Measurements from ENCODE around the gene ARHGEF4. TPM values are rescaled to one million over a fixed set of nuclear protein-coding genes. Genes with fewer than 3 reads are reported as not detected.

The ARHGEF4 gene
- total RNA-seq, 1 donor from 2014 or later, result 25.5 TPM

DNA sequence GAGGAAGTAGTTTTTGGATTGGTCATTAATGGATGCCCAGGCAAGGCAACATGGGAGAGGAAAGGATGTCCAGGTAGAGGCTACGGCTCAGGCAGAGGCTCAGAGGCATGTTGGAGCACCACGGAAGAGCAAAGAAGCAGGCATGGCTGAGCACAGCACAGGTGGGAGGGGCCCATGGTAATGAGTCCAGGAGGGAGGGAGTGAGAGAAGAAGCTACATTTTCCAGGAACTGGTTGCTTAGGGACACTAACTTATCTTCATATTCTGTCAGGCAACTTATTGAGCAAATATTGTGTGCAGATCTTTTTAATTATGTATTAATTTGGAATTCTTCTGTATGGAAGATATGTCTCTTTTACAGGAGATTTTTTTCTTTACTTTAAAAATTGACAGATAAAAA lies 42.2 kb downstream of the ARHGEF4 start:
- no peak for DNase-seq (ENCODE audit: low spot score in 2 of 2, unreplicated experiment in 2 of 2)
- Mint-ChIP-seq H3K27me3 (ENCODE audit: low read depth) (peaks cover 19% of the 10 kb centered on the region), H3K9me3 (peaks cover 5% of the 10 kb centered on the region), H3K4me3 (no peak overlapping the region), H3K27ac (no peak overlapping the region), H3K36me3 (no peaks in the 10 kb centered on the region), H3K4me1 (no peaks in the 10 kb centered on the region)
- TF ChIP-seq, protein P1, sequence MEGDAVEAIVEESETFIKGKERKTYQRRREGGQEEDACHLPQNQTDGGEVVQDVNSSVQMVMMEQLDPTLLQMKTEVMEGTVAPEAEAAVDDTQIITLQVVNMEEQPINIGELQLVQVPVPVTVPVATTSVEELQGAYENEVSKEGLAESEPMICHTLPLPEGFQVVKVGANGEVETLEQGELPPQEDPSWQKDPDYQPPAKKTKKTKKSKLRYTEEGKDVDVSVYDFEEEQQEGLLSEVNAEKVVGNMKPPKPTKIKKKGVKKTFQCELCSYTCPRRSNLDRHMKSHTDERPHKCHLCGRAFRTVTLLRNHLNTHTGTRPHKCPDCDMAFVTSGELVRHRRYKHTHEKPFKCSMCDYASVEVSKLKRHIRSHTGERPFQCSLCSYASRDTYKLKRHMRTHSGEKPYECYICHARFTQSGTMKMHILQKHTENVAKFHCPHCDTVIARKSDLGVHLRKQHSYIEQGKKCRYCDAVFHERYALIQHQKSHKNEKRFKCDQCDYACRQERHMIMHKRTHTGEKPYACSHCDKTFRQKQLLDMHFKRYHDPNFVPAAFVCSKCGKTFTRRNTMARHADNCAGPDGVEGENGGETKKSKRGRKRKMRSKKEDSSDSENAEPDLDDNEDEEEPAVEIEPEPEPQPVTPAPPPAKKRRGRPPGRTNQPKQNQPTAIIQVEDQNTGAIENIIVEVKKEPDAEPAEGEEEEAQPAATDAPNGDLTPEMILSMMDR (IDR thresholded peaks at IDR 0.05; ENCODE audit: unreplicated experiment), result no peak

DNA sequence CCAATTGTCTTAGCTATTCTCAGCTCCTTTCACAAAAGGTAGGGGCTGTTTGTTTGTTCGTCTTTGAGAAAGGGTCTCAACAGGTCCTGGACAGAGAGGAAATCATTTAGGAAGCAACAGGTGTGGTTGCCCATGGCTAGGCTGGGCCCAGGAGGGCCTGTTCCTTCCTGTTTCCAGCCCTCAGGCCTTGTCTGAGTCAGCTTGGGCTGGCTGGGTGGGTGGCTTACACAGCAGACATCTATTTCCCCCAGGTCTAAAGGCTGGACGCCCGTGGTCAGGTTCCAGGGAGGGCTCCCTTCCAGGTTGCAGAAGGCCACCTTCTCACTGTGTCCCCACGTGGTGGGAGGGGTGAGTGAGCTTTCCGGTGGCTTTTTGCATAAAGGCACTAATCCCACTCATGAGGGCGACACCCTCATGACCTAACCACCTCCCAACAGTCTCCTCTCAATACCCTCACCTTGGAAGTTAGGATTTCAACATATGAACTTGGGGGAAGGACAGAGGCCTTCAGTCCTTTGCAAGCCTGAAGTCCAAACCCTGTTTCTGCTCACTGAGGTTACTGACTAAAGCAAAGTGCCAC lies 45.5 kb downstream of the ARHGEF4 start:
- H3K36me3 Mint-ChIP-seq, result no peaks in the 10 kb centered on the region
- H3K4me3 Mint-ChIP-seq, result no peak overlapping the region
- TF ChIP-seq, protein P1 (IDR thresholded peaks at IDR 0.05; ENCODE audit: unreplicated experiment), result no peak
- H3K9me3 Mint-ChIP-seq, result peaks cover 5% of the 10 kb centered on the region
- no peaks in the 10 kb centered on the region for H3K4me1 Mint-ChIP-seq
- H3K27me3 Mint-ChIP-seq (ENCODE audit: low read depth), result peaks cover 2% of the 10 kb centered on the region
- no peak overlapping the region for H3K27ac Mint-ChIP-seq
- DNase-seq (ENCODE audit: low spot score in 2 of 2, unreplicated experiment in 2 of 2), result no peak

DNA sequence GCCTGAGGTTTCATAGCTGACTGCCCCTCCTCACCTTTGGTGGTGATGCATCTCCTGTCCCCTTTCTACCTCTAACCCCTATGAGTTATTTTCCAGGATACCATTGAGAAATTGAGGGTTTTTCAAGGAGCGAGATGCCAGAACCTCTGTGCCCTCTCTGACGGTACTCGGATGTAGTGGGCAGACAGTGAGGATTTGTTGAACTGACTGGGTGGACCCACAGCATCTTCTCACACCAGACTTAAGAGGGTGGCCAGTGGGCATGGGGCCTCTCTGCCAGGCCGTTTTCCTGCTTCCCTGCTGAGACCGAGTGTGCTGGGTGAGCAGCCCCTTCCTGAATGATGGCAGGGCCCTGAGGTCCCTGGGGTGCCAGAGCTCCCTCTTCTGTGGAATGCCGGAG lies 46.3 kb downstream of the ARHGEF4 start:
- TF ChIP-seq, protein P1 (IDR thresholded peaks at IDR 0.05; ENCODE audit: unreplicated experiment), result no peak
- no peaks in the 10 kb centered on the region for H3K36me3 Mint-ChIP-seq
- H3K27ac Mint-ChIP-seq, result no peak overlapping the region
- H3K4me1 Mint-ChIP-seq, result no peaks in the 10 kb centered on the region
- peaks cover 5% of the 10 kb centered on the region for H3K9me3 Mint-ChIP-seq
- H3K4me3 Mint-ChIP-seq, result no peak overlapping the region
- no peak for DNase-seq (ENCODE audit: low spot score in 2 of 2, unreplicated experiment in 2 of 2)
- H3K27me3 Mint-ChIP-seq (ENCODE audit: low read depth), result peaks cover 3% of the 10 kb centered on the region

DNA sequence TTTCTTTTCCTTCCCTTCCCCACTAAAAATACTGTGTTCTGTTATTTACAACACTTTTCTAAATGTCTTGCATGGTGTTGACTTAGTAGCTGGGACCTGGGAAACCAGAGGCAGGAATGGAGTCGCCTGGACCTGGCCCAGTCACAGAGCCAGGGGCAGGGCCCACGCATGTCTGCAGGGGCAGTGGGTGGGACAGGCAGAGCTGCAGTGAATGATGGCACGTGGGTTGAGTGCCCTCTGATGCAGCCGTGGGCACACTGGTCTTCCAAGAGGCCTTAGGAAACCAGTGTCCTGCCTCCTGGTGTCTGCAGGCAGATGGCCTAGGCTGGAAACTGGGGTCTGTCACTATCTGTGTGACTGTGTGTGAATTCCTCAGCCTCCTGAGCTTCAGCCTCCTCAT lies 46.8 kb downstream of the ARHGEF4 start:
- TF ChIP-seq, protein P1 (IDR thresholded peaks at IDR 0.05; ENCODE audit: unreplicated experiment), result no peak
- no peaks in the 10 kb centered on the region for H3K36me3 Mint-ChIP-seq
- H3K27me3 Mint-ChIP-seq (ENCODE audit: low read depth), result peaks cover 4% of the 10 kb centered on the region
- H3K27ac Mint-ChIP-seq, result no peak overlapping the region
- peaks cover 5% of the 10 kb centered on the region for H3K9me3 Mint-ChIP-seq
- no peaks in the 10 kb centered on the region for H3K4me1 Mint-ChIP-seq
- DNase-seq (ENCODE audit: low spot score in 2 of 2, unreplicated experiment in 2 of 2), result no peak
- H3K4me3 Mint-ChIP-seq, result no peak overlapping the region

DNA sequence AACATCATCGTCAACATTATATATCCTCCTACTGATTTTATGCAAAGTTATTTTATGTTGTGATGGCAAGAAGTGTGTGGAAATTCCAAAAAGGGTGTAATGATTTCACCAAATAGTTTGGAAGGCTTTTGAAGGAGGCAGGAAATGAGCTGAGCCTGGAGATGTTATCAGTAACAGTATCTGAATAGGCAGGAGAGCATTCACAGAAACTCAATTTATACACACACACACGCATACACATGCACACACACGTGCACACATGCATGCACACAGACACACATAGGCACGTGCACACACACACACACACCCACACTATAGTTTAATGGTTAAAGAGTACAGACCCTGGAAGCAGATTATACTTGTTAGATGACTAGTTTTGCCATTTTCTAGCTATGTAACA lies 47.3 kb downstream of the ARHGEF4 start:
- Mint-ChIP-seq H3K4me3 (no peak overlapping the region), H3K27ac (no peak overlapping the region), H3K9me3 (no peaks in the 10 kb centered on the region), H3K4me1 (no peaks in the 10 kb centered on the region), H3K36me3 (no peaks in the 10 kb centered on the region), H3K27me3 (ENCODE audit: low read depth) (peaks cover 4% of the 10 kb centered on the region)
- DNase-seq (ENCODE audit: low spot score in 2 of 2, unreplicated experiment in 2 of 2), result no peak
- TF ChIP-seq, protein P1 (IDR thresholded peaks at IDR 0.05; ENCODE audit: unreplicated experiment), result no peak

DNA sequence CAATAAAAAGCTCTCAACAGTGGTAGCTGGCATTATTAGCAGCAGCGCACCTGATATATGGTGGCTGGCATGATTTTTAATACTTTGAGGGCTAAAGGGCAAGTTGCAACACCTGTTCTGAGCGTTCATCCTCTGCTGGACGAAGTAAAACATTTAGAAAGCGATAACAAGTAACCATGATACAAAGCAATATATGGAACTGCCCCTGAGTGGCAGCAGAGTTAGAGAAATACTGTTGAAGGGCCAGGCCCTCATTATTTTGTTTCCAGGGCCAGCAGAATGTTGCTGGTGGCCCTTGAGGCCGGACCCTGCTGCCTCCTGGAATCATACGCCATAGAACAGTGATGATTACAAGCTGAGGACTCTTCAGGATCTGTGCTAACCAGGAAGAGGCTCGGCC lies 47.8 kb downstream of the ARHGEF4 start:
- Mint-ChIP-seq H3K4me1 (no peaks in the 10 kb centered on the region), H3K36me3 (no peaks in the 10 kb centered on the region), H3K27ac (no peak overlapping the region), H3K27me3 (ENCODE audit: low read depth) (peaks cover 9% of the 10 kb centered on the region), H3K4me3 (no peak overlapping the region), H3K9me3 (no peaks in the 10 kb centered on the region)
- TF ChIP-seq, protein P1 (IDR thresholded peaks at IDR 0.05; ENCODE audit: unreplicated experiment), result no peak
- DNase-seq (ENCODE audit: low spot score in 2 of 2, unreplicated experiment in 2 of 2), result no peak

All from mesothelial cell of epicardium (in vitro differentiated cells).